PC-3 (cell line): ENCODE results near the gene NR2F6. TPM values are rescaled to one million over a fixed set of nuclear protein-coding genes. Genes with fewer than 3 reads are reported as not detected.

Experiments used
- ATAC-seq: fragments of 200-7000 bp; cut with Tn5 transposase; 2 replicates; pipeline ENCODE4 v1.9.1; 2020; ENCODE audit warnings: mild to moderate bottlenecking, moderate library complexity
- BruUV-seq: library from RNA; stranded (reverse); fragments of 400-500 nt; replicated peaks from 2 replicates; lab custom pipeline; 2021; lab: Mats Ljungman, UMichigan
- CTCF ChIA-PET: fragments of 300-600 bp; sonication (Branson Sonifier 250); formaldehyde crosslinking; loops from one replicate; lab custom pipeline; 2022; ENCODE audit warnings: antibody characterized with exemption; lab: Charles Lee
- POLR2A ChIA-PET: fragments of 300-600 bp; sonication (Branson Sonifier 250); formaldehyde crosslinking; loops from one replicate; lab custom pipeline; 2022; ENCODE audit warnings: antibody characterized with exemption; ENCODE audit not compliant: unreplicated experiment; lab: Charles Lee
- DNase-seq: peaks from one replicate; pipeline ENCODE4 v3.0.0-alpha.2; 2015
- H2AFZ ChIP-seq: fragments of 300-600 bp; sonication (generic); 2 replicates; pipeline ENCODE4 v1.6.0; 2016; ENCODE audit warnings: antibody characterized with exemption, low read length
- H3F3A ChIP-seq: fragments of 300-600 bp; sonication (generic); one replicate; pipeline ENCODE4 v1.6.0; 2017; ENCODE audit warnings: antibody characterized with exemption, low read length, control low read depth, mild to moderate bottlenecking; ENCODE audit not compliant: unreplicated experiment
- H3K27ac ChIP-seq: fragments of 300-600 bp; sonication (generic); 2 replicates; pipeline ENCODE4 v1.5.1; 2016; ENCODE audit warnings: mild to moderate bottlenecking, low read length
- H3K27me3 ChIP-seq: fragments of 300-600 bp; sonication (generic); 2 replicates; pipeline ENCODE4 v1.6.1; 2016; ENCODE audit warnings: low read length, mixed read lengths
- H3K36me3 ChIP-seq: fragments of 300-600 bp; sonication (generic); 2 replicates; pipeline ENCODE4 v1.6.1; 2016; ENCODE audit warnings: low read depth, mixed run types, low read length, mixed read lengths
- H3K4me1 ChIP-seq: fragments of 300-600 bp; sonication (generic); 2 replicates; pipeline ENCODE4 v1.5.1; 2016; ENCODE audit warnings: low read length; ENCODE audit not compliant: insufficient read depth
- H3K4me2 ChIP-seq: fragments of 300-600 bp; sonication (generic); 2 replicates; pipeline ENCODE4 v1.6.0; 2016; ENCODE audit warnings: low read length
- H3K4me3 ChIP-seq: fragments of 300-600 bp; sonication (generic); 2 replicates; pipeline ENCODE4 v1.5.1; 2016; ENCODE audit warnings: mild to moderate bottlenecking, low read length, mixed read lengths
- H3K79me2 ChIP-seq: fragments of 300-600 bp; sonication (generic); 2 replicates; pipeline ENCODE4 v1.6.1; 2017; ENCODE audit warnings: low read length, mixed read lengths
- H3K9ac ChIP-seq: fragments of 300-600 bp; sonication (generic); 2 replicates; pipeline ENCODE4 v1.6.0; 2016; ENCODE audit warnings: mild to moderate bottlenecking, low read length
- H3K9me2 ChIP-seq: fragments of 300-600 bp; sonication (generic); replicated peaks from 2 replicates; pipeline ENCODE4 v1.6.1; 2016; ENCODE audit warnings: mixed run types, low read length, mixed read lengths
- H3K9me3 ChIP-seq: fragments of 300-600 bp; sonication (generic); 2 replicates; pipeline ENCODE4 v1.6.1; 2016; ENCODE audit warnings: low read length, mixed read lengths
- H4K20me1 ChIP-seq: fragments of 300-600 bp; sonication (generic); 2 replicates; pipeline ENCODE4 v1.6.1; 2016; ENCODE audit warnings: low read length, mixed read lengths
- CTCF ChIP-seq: fragments of 300-600 bp; sonication (generic); conservative IDR thresholded peaks from 2 replicates; pipeline ENCODE4 v1.5.1; 2017; ENCODE audit warnings: antibody characterized with exemption, low read depth, mild to moderate bottlenecking, low read length
- EZH2 ChIP-seq: fragments of 300-600 bp; sonication (generic); IDR thresholded peaks from one replicate; pipeline ENCODE4 v1.6.1; 2017; ENCODE audit warnings: antibody characterized with exemption, mild to moderate bottlenecking, low read length; ENCODE audit not compliant: unreplicated experiment
- EZH2phosphoT487 ChIP-seq: fragments of 300-600 bp; sonication (generic); IDR thresholded peaks from 2 replicates; pipeline ENCODE4 v1.6.1; 2018; ENCODE audit warnings: mild to moderate bottlenecking, antibody characterized with exemption, low read length, borderline replicate concordance
- intact Hi-C: fragments of 100-400 bp; cut with micrococcal nuclease; formaldehyde crosslinking; loops from 2 replicates; pipeline ENCODE4 v1.9.0; 2023
- total RNA-seq: library from RNA; depleted of rRNA; stranded (reverse); fragments of >200 nt; gene quantifications from 2 replicates; pipeline ENCODE4 v1.2.3, GENCODE V29; 2014

NR2F6 gene
- total RNA-seq, 1 experiment from 2014 or later: 134 TPM

- ATAC-seq (no peak), DNase-seq (no peak)
- Histone ChIP-seq H3F3A (no peaks in the 10 kb centered on the region), H3K4me3 (peak overlapping the region; percentile 88), H3K4me2 (peak overlapping the region; percentile 99), H3K9me2 (no peaks in the 10 kb centered on the region), H3K27ac (no peak overlapping the region), H3K9ac (peak overlapping the region; percentile 97), H3K36me3 (0 out of 2 replicates have a peak, but pooled peaks cover 7% of the 10 kb centered on the region), H2AFZ (peak overlapping the region; percentile 55), H4K20me1 (no peaks in the 10 kb centered on the region), H3K9me3 (no peaks in the 10 kb centered on the region), H3K4me1 (peaks cover 21% of the 10 kb centered on the region), H3K27me3 (no peaks in the 10 kb centered on the region), H3K79me2 (peaks cover 7% of the 10 kb centered on the region)
- intact Hi-C loops: no loop called here
- ChIA-PET POLR2A (interaction anchor here (0.6 to 1.6 kb wide), 2 partner anchors 51 to 757 kb away, joined by 3 to 9 read pairs; partner anchors contain the start of gene BABAM1), CTCF (interaction anchor here (1.2 kb wide), 1 partner anchor 10 kb away, joined by 5 read pairs; the partner anchor contains the start of gene OCEL1)
- BruUV-seq: TSS peak; percentile 67
- no peak for TF ChIP-seq EZH2
- no peak for TF ChIP-seq CTCF
- no peak for TF ChIP-seq EZH2phosphoT487
Measured at GRCh38 chr19:17216058-17216670, 29.6 kb downstream of the NR2F6 start.

GRCh38 chr19:17215127-17215971, 30.4 kb downstream of the NR2F6 start, which contains the start of gene USE1:
Gene USE1 (plus strand): TSS chr19:17215357. CDS start chr19:17215406, 49 bp downstream.
- Histone ChIP-seq H2AFZ (peak within 1 kb of the TSS; percentile 86), H3K4me3 (peak within 1 kb of the TSS; percentile 88), H3K27ac (peak within 1 kb of the TSS; percentile 88), H3K4me1 (peaks cover 21% of the 10 kb centered on the region), H3K4me2 (peak within 1 kb of the TSS; percentile 99), H3K27me3 (no peaks in the 10 kb centered on the region), H3K9me3 (no peaks in the 10 kb centered on the region), H3K36me3 (peaks cover 8% of the 10 kb centered on the region; the same call in 1 of the 2 replicates), H4K20me1 (no peaks in the 10 kb centered on the region), H3F3A (no peaks in the 10 kb centered on the region), H3K9me2 (no peaks in the 10 kb centered on the region), H3K79me2 (peaks cover 7% of the 10 kb centered on the region), H3K9ac (peak within 1 kb of the TSS; percentile 97)
- CTCF ChIA-PET: interaction anchor here (1.2 kb wide), 1 partner anchor 11 kb away, joined by 5 read pairs; the partner anchor contains the start of gene OCEL1
- DNase-seq: peak; percentile 90
- POLR2A ChIA-PET: interaction anchor here (0.6 to 1.6 kb wide), 5 partner anchors 10 to 756 kb away, joined by 3 to 9 read pairs (median 3); partner anchors contain the start of genes BABAM1 and OCEL1
- BruUV-seq: no TSS peak
- intact Hi-C loops: no loop called here
- TF ChIP-seq CTCF (no peak), EZH2phosphoT487 (no peak), EZH2 (no peak)
- ATAC-seq: peak; percentile 94
